Measurements from ENCODE around the gene CRYBB2. TPM values are rescaled to one million over a fixed set of nuclear protein-coding genes. Genes with fewer than 3 reads are reported as not detected.

The CRYBB2 gene
- total RNA-seq, 1 experiment from 2014 or later: not detected

DNA sequence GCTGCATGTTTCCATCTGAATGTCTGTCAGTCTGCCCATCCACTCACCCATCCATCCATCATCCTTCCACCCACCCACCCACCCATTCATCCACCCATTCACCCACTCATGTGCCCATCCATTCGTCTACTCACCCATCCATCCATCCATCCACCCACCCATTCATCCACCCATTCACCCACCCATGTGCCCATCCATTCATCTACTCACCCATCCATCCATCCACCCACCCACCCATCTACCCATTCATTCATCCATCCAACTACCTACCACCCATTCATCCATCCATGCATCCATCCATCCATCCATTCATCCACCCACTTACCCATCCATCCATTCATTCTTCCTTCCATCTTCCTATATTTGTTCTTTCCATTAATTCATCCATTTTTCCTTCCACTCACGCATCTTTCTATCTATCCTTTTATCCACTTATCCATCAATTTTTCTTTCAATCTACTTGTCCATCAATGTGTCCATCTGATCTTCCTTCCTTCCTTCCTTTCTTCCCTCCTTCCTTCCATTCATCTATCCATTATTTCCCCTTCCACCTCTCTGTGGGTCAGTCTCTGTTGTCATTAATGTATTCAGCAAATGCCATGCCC lies 11.8 kb upstream of the CRYBB2 start:
- Histone ChIP-seq H3K27ac (ENCODE audit: insufficient read length, low read depth, low read length) (no peak overlapping the region), H3K27me3 (ENCODE audit: insufficient read depth, low read length) (no peaks in the 10 kb centered on the region), H3K4me2 (ENCODE audit: insufficient read depth, insufficient read length, low read length) (no peak overlapping the region), H3K4ac (ENCODE audit: low read depth, low read length) (no peak overlapping the region), H2BK12ac (ENCODE audit: insufficient read length, low read depth, low read length) (no peak overlapping the region), H2BK20ac (ENCODE audit: low read depth, low read length, poor library complexity, severe bottlenecking) (no peak overlapping the region), H2BK5ac (ENCODE audit: insufficient read length, low read length) (no peak overlapping the region), H3K4me1 (ENCODE audit: insufficient read depth, low read length) (no peaks in the 10 kb centered on the region), H3K79me2 (ENCODE audit: insufficient read depth, low read length) (no peaks in the 10 kb centered on the region), H4K20me1 (ENCODE audit: control insufficient read depth, insufficient read depth, insufficient read length) (no peaks in the 10 kb centered on the region), H3K56ac (ENCODE audit: insufficient read length, low read depth, low read length) (no peak overlapping the region), H3T11ph (ENCODE audit: low read length) (no peak overlapping the region), H3K18ac (ENCODE audit: insufficient read length, low read depth, low read length) (no peak overlapping the region), H2BK15ac (ENCODE audit: low read depth, low read length) (no peak overlapping the region), H4K8ac (replicated peaks; ENCODE audit: insufficient read length, low read depth, low read length) (no peak overlapping the region), H2AK5ac (ENCODE audit: insufficient read length, low read length) (no peak overlapping the region), H3K9me3 (ENCODE audit: control insufficient read depth, low read depth, low read length) (no peaks in the 10 kb centered on the region), H3K9ac (ENCODE audit: extremely low read depth, insufficient read length, low read length) (no peak overlapping the region), H4K5ac (ENCODE audit: insufficient read length, low read depth, low read length) (no peak overlapping the region), H3K79me1 (ENCODE audit: insufficient read depth, low read depth, low read length, poor library complexity, severe bottlenecking) (no peaks in the 10 kb centered on the region), H3K23ac (ENCODE audit: insufficient read length, low read depth, low read length) (no peak overlapping the region), H3K14ac (ENCODE audit: insufficient read depth, low read length) (no peak overlapping the region), H2AFZ (ENCODE audit: low read length) (no peak overlapping the region), H3K23me2 (ENCODE audit: insufficient read length, low read depth, low read length, poor library complexity, severe bottlenecking) (no peaks in the 10 kb centered on the region), H2BK120ac (ENCODE audit: low read depth, low read length, poor library complexity, severe bottlenecking) (no peak overlapping the region), H4K91ac (ENCODE audit: insufficient read length, low read depth, low read length) (no peak overlapping the region)
- Mint-ChIP-seq H3K27me3 (ENCODE audit: low read depth) (no peaks in the 10 kb centered on the region; the same call in 1 of the 2 replicates), H3K27ac (no peak overlapping the region), H3K9me3 (no peaks in the 10 kb centered on the region), H3K4me3 (no peak overlapping the region), H3K36me3 (ENCODE audit: insufficient read depth in 1 of 3, low read depth in 3 of 3) (no peaks in the 10 kb centered on the region; a peak in 1 of 7 replicates), H3K4me1 (no peaks in the 10 kb centered on the region; a peak in 1 of 4 replicates)
- TF ChIP-seq, protein P1, sequence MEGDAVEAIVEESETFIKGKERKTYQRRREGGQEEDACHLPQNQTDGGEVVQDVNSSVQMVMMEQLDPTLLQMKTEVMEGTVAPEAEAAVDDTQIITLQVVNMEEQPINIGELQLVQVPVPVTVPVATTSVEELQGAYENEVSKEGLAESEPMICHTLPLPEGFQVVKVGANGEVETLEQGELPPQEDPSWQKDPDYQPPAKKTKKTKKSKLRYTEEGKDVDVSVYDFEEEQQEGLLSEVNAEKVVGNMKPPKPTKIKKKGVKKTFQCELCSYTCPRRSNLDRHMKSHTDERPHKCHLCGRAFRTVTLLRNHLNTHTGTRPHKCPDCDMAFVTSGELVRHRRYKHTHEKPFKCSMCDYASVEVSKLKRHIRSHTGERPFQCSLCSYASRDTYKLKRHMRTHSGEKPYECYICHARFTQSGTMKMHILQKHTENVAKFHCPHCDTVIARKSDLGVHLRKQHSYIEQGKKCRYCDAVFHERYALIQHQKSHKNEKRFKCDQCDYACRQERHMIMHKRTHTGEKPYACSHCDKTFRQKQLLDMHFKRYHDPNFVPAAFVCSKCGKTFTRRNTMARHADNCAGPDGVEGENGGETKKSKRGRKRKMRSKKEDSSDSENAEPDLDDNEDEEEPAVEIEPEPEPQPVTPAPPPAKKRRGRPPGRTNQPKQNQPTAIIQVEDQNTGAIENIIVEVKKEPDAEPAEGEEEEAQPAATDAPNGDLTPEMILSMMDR (conservative IDR thresholded peaks at IDR 0.05): no peak
- no peak for DNase-seq
- WGBS (ENCODE audit: extremely low coverage, insufficient read length, low lambda C conversion rate): 100% methylated on average over 1 of the region's 2 CpGs

Measured in H9 (cell line).